ENCODE measurements around the gene CDC25B. TPM values are rescaled to one million over a fixed set of nuclear protein-coding genes. Genes with fewer than 3 reads are reported as not detected.

Gene CDC25B
- total and polyA plus RNA-seq, 2 of the 8 experiments (the other 6 are each of a cell fraction or from before 2014, with no cell fraction given): 21.7 to 31.2 TPM

DNA sequence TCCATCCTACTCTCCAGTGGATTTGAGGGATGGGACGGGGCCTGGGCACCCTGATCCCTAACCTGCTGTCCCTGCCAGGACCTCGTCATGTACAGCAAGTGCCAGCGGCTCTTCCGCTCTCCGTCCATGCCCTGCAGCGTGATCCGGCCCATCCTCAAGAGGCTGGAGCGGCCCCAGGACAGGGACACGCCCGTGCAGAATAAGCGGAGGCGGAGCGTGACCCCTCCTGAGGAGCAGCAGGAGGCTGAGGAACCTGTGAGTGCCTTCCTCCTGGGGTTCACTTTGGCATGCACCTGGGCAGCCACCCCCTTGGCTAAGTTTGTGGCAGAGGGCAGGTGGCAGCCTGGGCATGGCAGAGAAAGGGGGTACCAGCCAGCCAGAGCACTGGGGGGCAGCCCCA, 5.7 kb downstream of the CDC25B start:
- Histone ChIP-seq H3K9me3 (ENCODE audit: insufficient read depth in 2 of 2, low read depth in 1 of 2, low read length in 1 of 2) (no peaks in the 10 kb centered on the region), H3K23ac (ENCODE audit: insufficient read length) (no peak overlapping the region), H3K36me3 (ENCODE audit: control insufficient read depth in 2 of 4, insufficient read depth in 4 of 4, low read length in 3 of 4) (peaks cover 4 to 35% (median 30%) of the 10 kb centered on the region in 4 experiments), H4K8ac (ENCODE audit: extremely low read depth, insufficient read depth, low read length) (no peak overlapping the region), H3K14ac (ENCODE audit: insufficient read length) (no peak overlapping the region), H4K20me1 (replicated peaks in 1 of 2; ENCODE audit: control insufficient read depth in 1 of 2, insufficient read depth in 2 of 2, low read length in 2 of 2) (peaks cover 3% of the 10 kb centered on the region in 2 experiments), H2BK12ac (ENCODE audit: low read depth, low read length) (no peak overlapping the region), H3K27ac (ENCODE audit: low read depth, low read length) (no peak overlapping the region), H2AFZ (ENCODE audit: low read length) (no peak overlapping the region), H3K18ac (ENCODE audit: extremely low read depth, low read length) (no peak overlapping the region), H3K23me2 (ENCODE audit: low read depth, low read length) (peaks cover 4% of the 10 kb centered on the region; the same call in 1 of the 2 replicates), H3K4me1 (replicated peaks in 1 of 4; ENCODE audit: control insufficient read depth in 3 of 4, insufficient read depth in 4 of 4, low read length in 3 of 4) (peaks cover 6 to 32% (median 27%) of the 10 kb centered on the region in 4 experiments), H4K5ac (ENCODE audit: insufficient read length, low read depth, low read length) (no peak overlapping the region), H2BK15ac (ENCODE audit: low read length) (no peak overlapping the region), H3K27me3 (replicated peaks in 1 of 4; ENCODE audit: control insufficient read depth in 3 of 4, extremely low read depth in 1 of 4, insufficient read depth in 3 of 4, low read length in 3 of 4) (no peaks in the 10 kb centered on the region), H3K79me1 (ENCODE audit: low read depth, low read length) (no peaks in the 10 kb centered on the region; the same call in 1 of the 2 replicates), H2AK5ac (ENCODE audit: low read depth, low read length) (no peak overlapping the region), H3K56ac (replicated peaks; ENCODE audit: insufficient read length, low read depth, low read length) (no peak overlapping the region), H3K79me2 (ENCODE audit: control insufficient read depth in 1 of 2, insufficient read depth in 2 of 2, low read length in 2 of 2) (no peaks in the 10 kb centered on the region; a peak in 1 of 4 replicates), H2BK120ac (replicated peaks; ENCODE audit: low read depth, low read length) (no peak overlapping the region), H3K4me2 (ENCODE audit: insufficient read depth in 1 of 2, low read depth in 2 of 2, low read length in 2 of 2) (no peak overlapping the region), H3K4ac (replicated peaks; ENCODE audit: insufficient read length, low read depth, low read length) (no peak overlapping the region), H3K9ac (replicated peaks in 1 of 4; ENCODE audit: extremely low read depth in 1 of 4, low read depth in 3 of 4, low read length in 3 of 4) (no peak overlapping the region), H4K91ac (replicated peaks; ENCODE audit: insufficient read length, low read length) (no peak overlapping the region), H3K4me3 (ENCODE audit: extremely low read depth in 1 of 4, insufficient read depth in 2 of 4, low read depth in 3 of 4, low read length in 4 of 4) (no peak overlapping the region), H2BK5ac (ENCODE audit: low read depth, low read length) (no peak overlapping the region), H2BK20ac (ENCODE audit: low read length) (no peak overlapping the region)
- ChIA-PET CTCF (ENCODE audit: partially characterized antibody) (interaction anchor here (0.9 to 3.7 kb wide), 2 partner anchors 15 to 220 kb away, joined by 3 to 29 read pairs; partner anchors contain the start of gene CENPB), POLR2A (ENCODE audit: partially characterized antibody) (interaction anchor here (1.1 kb wide), 1 partner anchor 21 kb away, joined by 3 read pairs; no protein-coding TSS in a partner anchor)
- FAIRE-seq (no peak), DNase-seq (ENCODE audit: low read depth in 1 of 2, low spot score in 2 of 2) (no peak)
- WGBS, 2 experiments (ENCODE audit: extremely low coverage in 1 of 2, insufficient coverage in 1 of 2, insufficient read length in 1 of 2, insufficient replicate concordance in 2 of 2, low coverage in 1 of 2, low lambda C conversion rate in 2 of 2, missing lambda C conversion rate in 1 of 2): 95% methylated on average over 13 of the region's 13 CpGs; no CpG with 5 or more reads in 1 of the 2 experiments
- TF ChIP-seq PHF8 (conservative IDR thresholded peaks at IDR 0.05; ENCODE audit: low read depth, low read length) (no peak), SIN3A (conservative IDR thresholded peaks at IDR 0.05 in 1 of 2, IDR thresholded peaks at IDR 0.05 in 1 of 2; ENCODE audit: low read depth in 1 of 2, low read length in 2 of 2) (no peak), EZH2 (IDR thresholded peaks at IDR 0.05; ENCODE audit: low read depth, low read length, severe bottlenecking) (no peak), CBX8 (IDR thresholded peaks at IDR 0.05; ENCODE audit: borderline replicate concordance, low read depth, low read length) (no peak), ASH2L (IDR thresholded peaks at IDR 0.05; ENCODE audit: low read length) (no peak), RBBP5 (IDR thresholded peaks at IDR 0.05; ENCODE audit: borderline replicate concordance, low read depth, low read length) (no peak), SUZ12 (IDR thresholded peaks at IDR 0.05; ENCODE audit: low read length) (no peak), RAD21 (IDR thresholded peaks at IDR 0.05 in 1 of 2, conservative IDR thresholded peaks at IDR 0.05 in 1 of 2; ENCODE audit: low read depth in 2 of 2, low read length in 2 of 2) (no peak), BACH1 (IDR thresholded peaks at IDR 0.05; ENCODE audit: low read length) (no peak)
- TF ChIP-seq, protein P1, sequence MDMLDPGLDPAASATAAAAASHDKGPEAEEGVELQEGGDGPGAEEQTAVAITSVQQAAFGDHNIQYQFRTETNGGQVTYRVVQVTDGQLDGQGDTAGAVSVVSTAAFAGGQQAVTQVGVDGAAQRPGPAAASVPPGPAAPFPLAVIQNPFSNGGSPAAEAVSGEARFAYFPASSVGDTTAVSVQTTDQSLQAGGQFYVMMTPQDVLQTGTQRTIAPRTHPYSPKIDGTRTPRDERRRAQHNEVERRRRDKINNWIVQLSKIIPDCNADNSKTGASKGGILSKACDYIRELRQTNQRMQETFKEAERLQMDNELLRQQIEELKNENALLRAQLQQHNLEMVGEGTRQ (IDR thresholded peaks at IDR 0.05; ENCODE audit: low read length): no peak

All from H1 (cell line).